ENCODE data around the gene CDT1. TPM values are rescaled to one million over a fixed set of nuclear protein-coding genes. Genes with fewer than 3 reads are reported as not detected.

The CDT1 gene
- total RNA-seq = 1 to 10 TPM; 1.0 to 2.3 TPM
- long read RNA-seq, partial matches to known transcripts = 0 of 1 reads
- long read RNA-seq, other reads (novel, unspliced or antisense) = 0 of 1 reads

DNA sequence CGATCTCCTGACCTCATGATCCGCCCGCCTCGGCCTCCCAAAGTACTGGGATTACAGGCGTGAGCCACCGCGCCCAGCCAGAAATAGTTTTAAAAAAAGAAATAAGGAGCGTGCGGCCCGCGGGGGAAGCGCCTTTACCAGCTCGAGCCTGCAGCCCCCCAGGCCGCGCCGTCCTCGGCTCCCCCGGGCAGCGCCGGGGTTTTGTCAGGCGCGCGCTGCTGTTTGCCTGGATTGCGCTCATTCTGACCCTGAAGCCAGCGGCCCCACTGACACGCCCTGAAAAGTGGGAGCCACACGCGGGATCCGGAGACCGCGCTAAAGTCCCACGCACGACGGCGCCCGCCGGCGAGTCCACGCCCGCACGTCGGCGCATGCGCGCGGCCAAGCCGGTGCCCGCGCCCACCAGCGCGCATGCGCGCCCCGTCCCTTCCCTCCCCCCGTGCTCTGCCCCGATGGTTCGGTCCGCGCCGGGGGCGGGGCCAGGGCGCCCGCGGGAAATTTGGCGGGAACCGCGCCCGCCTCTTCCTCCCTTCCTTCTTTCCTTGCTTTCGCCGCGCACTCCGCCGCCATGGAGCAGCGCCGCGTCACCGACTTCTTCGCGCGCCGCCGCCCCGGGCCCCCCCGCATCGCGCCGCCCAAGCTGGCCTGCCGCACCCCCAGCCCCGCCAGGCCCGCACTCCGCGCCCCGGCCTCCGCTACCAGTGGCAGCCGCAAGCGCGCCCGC is at the start of gene CDT1:
Gene CDT1 (plus strand): TSS at position 526 of the 724 bp plus-strand sequence. CDS start 43 bp downstream, at position 569.
- ATAC-seq (peak; percentile 71 to 84), DNase-seq (peak; percentile 86)
- intact Hi-C loops (cut with DNase I) = no loop called here

DNA sequence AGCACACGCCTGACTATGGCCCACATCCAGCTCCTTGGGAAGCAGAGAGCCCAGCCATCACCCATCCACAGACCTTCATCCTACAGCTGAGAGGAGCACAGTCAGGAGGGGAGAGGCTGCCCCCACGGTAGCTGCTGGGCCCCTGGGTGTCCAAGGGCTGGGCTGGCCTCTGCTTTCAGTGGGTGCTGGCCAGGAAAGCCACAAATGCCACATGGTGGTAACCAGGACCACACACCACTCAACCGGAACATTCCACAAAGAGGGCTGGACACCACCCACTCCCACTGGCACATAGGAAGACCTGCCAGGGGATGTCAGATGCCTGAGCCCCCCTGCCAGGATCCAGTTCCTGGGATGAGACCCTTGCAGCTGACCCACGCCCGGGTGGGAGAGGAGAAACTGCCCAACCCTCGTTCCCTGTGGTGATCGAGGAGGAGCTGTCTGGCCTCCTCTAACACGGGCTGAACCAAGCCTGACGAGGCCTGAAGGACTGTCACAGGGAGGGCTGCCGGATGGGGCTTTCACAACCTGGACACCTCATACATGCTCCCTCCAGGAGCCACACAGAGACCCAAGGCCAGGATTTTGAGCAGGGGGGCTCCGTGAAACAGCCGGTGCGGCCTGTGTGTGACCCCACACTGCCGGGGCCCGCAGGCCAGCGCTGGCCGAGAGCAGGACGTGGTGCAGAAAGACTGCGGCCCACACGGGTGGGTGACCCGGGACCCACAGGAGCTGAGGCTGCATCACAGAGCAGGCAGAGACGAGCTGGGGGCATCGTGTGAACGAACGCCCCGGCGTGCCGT is 49.3 kb upstream of the CDT1 start:
- ATAC-seq (no peak), DNase-seq (no peak)
- intact Hi-C loops (cut with DNase I) = loop anchor here in 1 of 2 donors (5.0 kb wide), 1 partner anchor 413 kb away; no protein-coding TSS in a partner anchor

DNA sequence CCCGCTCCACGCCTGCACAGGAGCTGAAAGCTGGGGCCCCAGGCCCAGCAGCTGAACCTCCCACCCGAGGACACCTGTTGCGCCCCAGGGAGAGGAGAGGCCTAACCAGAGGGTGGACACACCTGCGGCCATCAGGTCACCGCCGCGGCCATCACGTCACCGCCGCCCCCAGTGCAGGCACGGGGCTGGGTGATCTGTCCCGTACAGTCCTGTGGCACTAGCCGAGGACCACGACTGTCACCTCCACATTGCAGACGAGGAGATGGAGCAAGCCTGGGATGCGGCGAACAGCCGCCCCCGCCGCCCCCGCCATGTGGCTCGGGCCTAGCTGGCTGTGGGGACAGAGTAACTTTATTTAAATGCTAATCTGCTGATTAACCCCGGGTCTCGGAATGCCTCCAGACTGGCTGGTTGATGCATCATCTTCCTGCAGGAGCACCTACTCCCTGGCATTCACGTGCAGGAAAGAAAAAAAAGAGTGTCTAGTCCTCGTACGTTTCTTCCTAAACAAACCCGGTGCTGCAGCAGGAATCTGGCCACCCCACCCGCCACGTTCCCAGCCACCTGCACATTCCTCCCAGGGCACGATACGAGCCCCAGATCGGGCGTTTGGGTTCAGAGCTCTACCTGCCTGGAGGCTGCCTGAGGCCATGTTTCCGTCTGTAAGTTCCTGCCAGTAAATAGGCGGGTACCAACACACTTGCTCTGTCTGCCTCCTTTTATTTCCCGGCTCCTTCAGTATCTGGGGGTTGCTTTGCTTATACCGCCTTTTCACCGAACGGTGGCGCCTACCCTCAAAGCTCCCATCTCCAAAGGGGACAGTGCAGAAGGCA is 48.5 kb upstream of the CDT1 start:
- no peak for DNase-seq
- intact Hi-C loops (cut with DNase I) = loop anchor here in 1 of 2 donors (5.0 kb wide), 1 partner anchor 412 kb away; no protein-coding TSS in a partner anchor
- peak in 1 of 2 donors; percentile 21 for ATAC-seq

DNA sequence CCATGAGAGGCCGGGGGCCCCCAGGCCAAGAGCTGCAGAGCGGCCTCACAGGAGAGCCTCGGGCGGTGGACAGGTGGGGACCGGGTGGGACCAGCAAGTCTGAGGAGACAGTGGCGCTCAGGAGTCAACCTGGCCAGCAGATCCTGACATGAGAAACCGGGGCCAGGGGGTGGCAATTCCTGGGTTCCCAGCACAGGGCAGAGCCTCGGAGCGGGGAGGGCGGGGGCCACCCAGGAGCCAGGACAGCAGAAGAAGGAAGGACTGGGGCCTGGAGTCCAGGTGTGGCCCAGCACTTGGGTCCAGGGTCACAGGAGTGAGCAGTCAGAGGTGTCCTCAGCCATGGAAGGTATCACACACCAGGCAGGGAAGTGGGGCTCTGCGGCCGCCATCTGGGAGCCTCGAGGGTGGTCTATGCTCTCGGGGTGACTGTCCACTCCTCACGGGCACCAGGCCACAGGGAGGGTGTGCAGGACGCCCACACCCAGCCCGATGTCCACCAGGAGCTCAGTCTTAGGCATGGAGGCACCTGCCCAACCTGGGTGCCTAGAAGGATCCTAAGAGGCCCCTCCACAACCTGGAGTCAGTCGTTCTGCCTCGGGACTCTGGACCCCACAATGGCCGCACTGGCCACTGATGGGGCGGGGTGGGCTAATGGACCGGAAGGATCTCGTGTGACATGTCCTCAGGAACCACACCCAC is 47.7 kb upstream of the CDT1 start:
- DNase-seq (no peak), ATAC-seq (no peak)
- intact Hi-C loops (cut with DNase I) = no loop called here

DNA sequence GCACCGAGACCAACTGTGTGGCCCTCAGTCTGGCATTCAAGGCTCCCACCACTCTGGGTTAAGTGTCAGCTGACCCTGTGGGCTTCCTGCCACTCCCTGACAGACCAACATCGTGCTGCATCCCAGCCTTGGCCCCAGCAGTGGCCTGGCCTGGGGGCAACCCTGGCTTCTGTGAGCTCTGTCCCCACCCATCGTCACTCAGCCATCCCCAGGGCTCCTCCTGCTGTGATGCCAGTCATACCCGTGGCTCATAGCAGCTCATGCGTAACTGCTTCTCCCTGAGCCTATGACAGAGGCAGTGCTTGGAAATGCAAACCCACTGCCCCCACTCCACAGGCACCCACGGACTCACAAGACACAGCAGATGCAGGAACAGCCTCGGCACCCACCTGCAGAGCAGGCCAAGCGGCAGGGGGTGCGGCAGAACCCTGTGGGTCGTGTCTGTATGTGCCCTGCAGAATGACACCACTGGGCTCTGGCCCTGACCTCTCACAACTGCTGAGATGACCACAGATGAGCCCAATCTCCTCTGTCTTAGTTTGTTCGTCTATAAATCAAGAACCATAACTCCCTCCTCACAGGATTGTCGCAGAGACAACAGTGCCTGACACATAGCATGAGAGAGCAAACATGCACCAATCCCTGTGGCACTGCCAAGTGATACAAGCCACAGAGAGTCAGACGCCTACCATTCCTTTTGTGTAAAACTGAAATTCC is 45.2 kb upstream of the CDT1 start:
- intact Hi-C loops (cut with DNase I) = no loop called here
- DNase-seq (no peak), ATAC-seq (no peak)

DNA sequence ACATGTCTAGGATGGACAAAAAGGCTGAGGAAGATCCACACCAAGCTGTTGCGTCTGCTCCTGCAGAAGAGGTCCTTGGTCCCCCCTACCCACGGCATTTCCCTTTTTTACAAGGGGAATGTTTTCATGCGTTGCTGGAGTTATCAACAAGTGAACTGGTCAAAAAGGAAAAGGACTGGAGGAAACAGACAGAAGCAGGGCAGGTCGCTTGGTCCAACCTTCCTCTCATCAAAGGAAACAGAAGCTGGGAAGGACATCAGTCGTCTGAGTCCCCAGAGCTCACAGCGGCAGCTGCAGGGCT is 44.7 kb upstream of the CDT1 start:
- ATAC-seq (no peak), DNase-seq (no peak)
- intact Hi-C loops (cut with DNase I) = no loop called here

DNA sequence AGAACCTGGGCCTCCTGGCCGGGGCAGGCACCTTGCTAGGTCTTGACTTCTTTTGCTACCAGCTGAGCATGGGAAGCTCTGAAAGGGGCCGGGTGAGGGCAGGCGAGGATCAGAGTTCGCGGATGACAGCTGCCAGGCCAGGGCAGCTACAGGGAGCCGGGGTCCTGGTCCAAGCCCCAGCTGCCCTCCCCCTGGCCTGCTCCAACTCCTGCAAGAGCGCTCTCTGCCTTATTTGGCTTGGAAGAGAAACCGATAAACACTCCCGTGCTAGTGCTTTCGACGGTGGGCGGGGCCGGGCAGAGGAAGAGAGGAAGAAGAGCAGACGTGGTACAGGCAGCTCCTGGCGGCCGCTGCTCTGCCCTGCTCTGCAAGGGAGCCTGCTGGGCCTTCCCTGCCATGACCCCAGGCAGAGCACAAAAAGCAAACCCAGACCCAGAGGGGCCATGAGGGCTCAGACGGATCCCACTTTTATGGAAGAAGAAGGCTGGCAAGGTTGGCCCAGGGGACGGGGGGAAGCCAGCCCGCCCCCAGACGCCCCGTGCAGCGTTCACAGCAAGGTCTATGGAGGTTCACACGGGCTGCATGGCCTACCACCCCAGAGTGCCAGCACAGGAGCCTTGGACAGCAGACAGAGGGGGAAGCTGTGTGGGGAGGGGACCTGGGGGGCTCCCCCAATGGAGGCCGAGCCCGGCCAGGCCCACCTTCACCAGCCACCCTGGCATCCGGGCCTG is 44.2 kb upstream of the CDT1 start:
- ATAC-seq (peak; percentile 55), DNase-seq (peak; percentile 75)
- intact Hi-C loops (cut with DNase I) = no loop called here

DNA sequence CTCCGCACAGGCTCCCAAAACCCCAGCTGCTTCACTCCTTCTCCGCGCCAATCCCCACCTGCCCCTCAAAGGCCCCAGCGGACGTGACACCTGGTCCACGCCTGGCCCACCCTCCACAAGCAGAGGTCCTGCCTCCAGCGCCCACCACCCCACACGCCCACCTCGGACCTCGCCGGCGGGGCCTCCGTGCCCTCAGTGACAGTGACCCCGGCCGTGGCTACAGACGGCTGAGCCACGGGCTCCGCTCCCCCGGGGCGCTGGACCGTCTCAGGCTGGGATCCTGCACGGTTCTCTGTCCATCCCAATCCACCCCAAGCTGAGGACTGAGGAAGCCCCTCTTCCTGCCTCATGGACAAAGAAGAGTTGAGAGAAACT is 43.6 kb upstream of the CDT1 start:
- intact Hi-C loops (cut with DNase I) = no loop called here
- ATAC-seq = no peak
- DNase-seq = no peak

DNA sequence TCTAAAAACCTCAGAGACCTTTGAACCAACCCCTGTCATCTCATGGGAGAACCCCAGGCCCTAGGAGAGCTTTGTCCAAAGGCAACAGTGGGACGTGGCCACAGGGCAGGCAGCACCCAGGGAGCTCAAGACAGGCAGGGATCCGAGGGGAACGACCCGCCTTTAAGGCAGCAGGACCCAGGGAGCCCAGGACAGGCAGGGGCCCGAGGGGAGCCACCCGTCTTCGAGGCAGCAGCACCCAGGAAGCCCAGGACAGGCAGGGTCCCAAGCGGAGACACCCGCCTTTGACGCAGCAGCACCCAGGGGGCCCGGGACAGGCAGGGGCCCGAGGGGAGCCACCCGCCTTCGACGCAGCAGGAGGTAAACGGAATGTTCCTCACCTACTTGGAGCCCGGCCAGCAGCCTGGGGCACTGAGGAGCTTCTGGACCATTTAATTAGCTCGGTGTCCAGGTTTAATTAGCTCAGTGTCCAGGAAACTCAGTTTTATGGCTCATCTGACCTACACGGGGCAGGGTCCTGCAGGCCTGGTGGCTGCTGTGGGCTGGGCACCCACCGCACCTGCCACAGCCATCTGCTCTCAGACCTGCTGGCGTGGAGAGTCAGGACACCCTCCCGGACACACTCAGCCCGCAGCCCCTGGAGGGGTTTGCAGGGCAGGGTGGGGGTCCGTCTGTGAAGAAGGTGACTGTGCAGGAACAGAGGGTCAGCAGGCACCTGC is 43.0 kb upstream of the CDT1 start:
- no peak for ATAC-seq
- intact Hi-C loops (cut with DNase I) = no loop called here
- DNase-seq = no peak

DNA sequence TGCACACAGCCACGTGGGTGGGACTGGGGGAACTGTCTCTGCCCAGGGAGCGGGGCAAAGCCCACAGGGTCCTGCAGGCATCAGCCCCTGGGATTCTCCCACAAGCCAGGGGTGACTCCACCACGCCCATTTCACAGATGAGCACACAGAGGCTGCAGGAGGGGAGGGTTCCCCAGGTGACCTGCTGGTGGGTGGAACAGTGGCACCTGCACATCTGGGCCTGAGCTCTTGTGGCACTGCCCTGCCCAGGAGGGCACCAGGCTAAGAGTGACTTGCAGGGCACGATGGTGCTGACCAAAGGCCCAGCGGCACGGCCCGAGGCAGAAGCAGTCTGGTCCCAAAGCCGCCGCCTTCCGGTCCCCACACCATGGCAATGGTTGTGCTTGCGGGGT is 42.5 kb upstream of the CDT1 start:
- intact Hi-C loops (cut with DNase I) = no loop called here
- ATAC-seq (no peak), DNase-seq (no peak)

DNA sequence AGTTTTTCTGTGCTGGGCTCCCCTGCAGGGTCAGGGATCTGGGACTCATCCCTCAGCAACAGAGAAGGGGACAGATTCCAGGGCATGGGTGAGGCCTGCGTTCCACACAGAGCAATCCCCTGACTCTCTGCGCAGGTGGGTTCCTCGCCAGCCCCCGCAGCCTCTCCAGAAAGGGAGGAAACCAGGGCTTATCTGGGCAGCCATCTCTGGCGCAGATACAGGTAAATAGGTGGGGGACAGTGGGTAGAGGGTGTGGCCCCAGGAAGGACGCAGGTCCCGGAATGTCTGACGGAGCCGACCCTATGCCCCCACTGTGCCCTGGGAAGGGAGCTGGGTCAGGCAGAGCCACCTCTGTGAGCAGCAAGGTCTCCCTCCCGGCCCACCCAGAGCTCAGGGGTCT is 41.8 kb upstream of the CDT1 start:
- ATAC-seq = no peak
- no peak for DNase-seq
- intact Hi-C loops (cut with DNase I) = no loop called here

DNA sequence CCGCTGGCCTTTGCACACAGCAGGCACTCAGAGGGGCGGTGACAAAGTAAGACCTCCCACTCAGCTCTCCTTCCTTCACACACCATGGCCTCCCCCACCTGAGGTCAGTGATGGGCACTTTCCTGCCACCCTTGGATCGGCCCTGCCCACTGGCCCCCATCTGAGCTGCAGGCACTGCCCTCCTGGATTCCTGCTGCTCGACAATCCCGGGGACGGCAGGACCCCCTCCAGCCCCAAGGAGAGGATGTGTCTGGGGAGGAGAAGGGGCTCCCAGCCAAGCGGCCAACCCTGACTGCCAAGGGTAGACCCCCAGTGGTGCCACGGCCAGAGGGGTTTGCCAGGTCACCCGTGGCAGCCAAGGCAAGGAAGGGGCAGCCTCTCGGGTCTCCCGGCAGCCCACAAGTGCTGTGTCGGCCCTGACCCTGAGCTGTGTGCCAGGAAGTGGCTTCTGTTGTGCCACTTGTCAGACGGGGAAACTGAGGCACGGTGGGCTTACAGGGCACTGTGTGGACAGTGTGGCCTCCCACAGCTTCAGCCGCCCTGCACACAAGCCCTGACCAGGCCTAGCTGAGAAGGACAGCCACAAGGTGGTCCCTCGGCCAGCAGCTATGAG is 41.2 kb upstream of the CDT1 start:
- ATAC-seq (no peak), DNase-seq (no peak)
- intact Hi-C loops (cut with DNase I) = no loop called here

DNA sequence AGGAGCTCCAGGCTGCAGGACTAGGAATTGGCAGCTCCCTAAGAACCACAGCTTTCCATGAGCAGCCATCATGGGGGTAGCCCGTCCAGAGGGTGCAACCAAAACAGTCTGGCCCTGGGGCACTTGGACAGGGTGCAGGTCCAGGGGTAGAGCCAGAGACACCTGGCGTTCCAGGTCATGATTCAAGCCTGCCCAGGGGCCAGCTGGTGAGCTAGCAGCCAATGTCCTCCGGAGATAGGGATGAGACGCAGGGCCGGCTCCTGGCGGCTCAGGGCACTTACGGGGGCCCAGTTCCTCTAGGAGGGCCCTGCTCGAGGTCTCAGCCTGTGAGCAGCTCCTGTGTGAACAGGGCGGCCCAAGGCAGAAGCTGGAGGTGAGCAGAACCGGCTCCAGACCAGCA is 40.6 kb upstream of the CDT1 start:
- DNase-seq = no peak
- no peak for ATAC-seq
- intact Hi-C loops (cut with DNase I) = no loop called here

DNA sequence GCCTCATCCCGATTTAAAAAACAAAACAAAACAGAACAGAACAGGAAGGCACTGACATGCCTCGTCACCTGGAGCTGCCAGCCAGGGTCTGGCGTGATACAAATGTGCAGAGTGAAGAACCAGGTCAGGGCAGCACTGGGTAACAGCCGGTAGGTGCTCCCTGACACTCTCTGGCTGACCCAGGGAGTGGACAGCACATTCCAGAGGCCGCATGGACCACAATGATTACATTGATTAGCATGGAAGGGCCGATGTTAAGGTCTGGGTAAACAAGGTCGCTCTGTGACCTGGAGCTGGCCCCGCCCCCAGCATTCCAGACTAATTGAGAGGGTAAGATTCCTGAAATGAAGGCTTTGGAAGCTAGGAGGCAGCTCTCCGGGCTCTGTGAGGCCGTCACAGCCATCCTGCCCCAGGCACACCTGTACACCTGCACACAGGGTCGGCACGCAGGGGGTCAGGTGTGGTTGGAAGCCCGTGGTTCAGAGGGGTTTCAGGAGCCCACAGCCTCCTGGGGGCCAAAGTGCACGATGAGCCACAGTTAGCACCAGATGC is 40.0 kb upstream of the CDT1 start:
- no peak for ATAC-seq
- no peak for DNase-seq
- intact Hi-C loops (cut with DNase I) = no loop called here

DNA sequence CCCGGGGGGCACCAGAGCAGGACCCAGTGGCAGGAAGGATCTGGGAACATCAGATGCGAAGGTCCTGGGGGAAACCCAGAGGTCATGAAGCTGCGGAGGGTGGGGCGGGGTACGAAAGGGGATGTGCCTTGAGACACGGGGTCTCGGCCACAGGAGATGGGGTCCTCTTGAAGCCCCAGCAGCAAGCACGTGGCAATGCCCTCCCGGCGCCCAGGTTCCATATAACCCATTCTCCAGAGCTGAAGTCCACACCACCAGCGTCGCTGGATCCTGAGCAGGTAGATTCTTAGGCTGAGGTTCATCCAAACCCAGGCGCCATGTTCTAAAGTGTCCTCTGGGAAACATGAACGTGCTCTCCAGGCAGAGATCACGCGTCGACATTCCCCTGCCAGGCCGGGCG is 39.5 kb upstream of the CDT1 start:
- intact Hi-C loops (cut with DNase I) = no loop called here
- ATAC-seq = no peak
- DNase-seq = no peak

DNA sequence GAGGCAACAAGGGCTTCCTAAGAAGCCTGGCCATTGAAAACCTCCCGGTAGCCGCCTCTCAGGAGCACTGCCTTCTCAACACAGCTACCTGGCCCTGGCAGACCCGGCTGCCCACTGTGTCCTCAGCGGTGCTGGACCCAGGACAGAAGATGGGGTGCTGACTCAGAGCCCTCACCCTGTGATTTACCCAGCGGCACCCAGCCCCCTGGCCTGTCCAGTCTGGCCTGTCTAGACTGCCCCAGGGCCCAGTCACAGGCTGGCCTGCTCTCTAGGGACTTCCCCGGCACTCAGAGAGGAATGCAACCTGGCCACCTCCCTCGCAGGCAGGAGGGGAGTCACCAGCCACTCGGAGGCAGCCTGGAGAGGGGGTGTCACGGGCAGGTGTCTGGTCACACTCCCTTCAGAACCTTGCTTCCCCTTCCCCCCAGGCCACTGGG is 38.7 kb upstream of the CDT1 start:
- no peak for ATAC-seq
- intact Hi-C loops (cut with DNase I) = no loop called here
- DNase-seq = no peak

DNA sequence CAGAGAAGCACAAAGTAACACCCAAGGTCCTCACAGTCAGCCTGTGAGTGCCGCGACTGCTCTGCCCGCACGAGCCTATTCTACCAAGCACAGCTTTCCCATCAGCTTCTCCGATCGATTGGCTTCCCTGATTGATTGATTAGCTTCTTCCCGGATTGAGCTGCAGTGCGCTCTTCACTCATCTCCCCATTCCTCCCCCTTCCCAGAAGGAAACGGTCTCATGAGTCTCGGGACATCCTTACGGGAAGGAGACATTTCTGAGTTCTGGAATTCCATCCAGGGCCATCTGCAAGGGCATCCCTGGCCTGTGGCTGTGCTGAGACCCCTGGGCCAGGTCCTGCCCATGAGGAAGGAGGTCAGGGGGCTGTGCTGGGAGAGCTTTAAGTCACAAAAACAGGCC is 36.6 kb upstream of the CDT1 start:
- intact Hi-C loops (cut with DNase I) = no loop called here
- no peak for ATAC-seq
- no peak for DNase-seq

All from left cardiac atrium (tissue), 4 donors.